Lung (tissue), 12 donors: ENCODE data around the gene SLC19A2. TPM values are rescaled to one million over a fixed set of nuclear protein-coding genes. Genes with fewer than 3 reads are reported as not detected.

Experiments used
- ATAC-seq: fragments of 200-7000 bp; cut with Tn5 transposase; one replicate; pipeline ENCODE4 v1.9.1; 2020; ENCODE audit warnings: moderate number of reproducible peaks; ENCODE audit not compliant: insufficient read depth, low FRiP score
- DNase-seq, 3 donors: peaks; one replicate each; pipeline ENCODE4 v3.0.0-alpha.2; 2013 to 2017
- H3K27ac ChIP-seq, 2 donors: one replicate each; pipeline ENCODE4 v1.5.1; 2013; ENCODE audit warnings: mild to moderate bottlenecking in 2 of 2, moderate library complexity in 2 of 2, control low read depth in 1 of 2, inconsistent platforms in 1 of 2, low read depth in 1 of 2, low read length in 1 of 2
- H3K27me3 ChIP-seq, 3 donors: one replicate each; pipeline ENCODE4 v1.5.1; 2013; ENCODE audit warnings: low read length in 2 of 3; ENCODE audit not compliant: control insufficient read depth in 3 of 3, insufficient read depth in 3 of 3
- H3K36me3 ChIP-seq, 4 donors: one replicate each; pipeline ENCODE4 v1.5.1; 2013; ENCODE audit warnings: low read length in 4 of 4, mild to moderate bottlenecking in 1 of 4, moderate library complexity in 1 of 4; ENCODE audit not compliant: control insufficient read depth in 4 of 4, insufficient read depth in 4 of 4
- H3K4me1 ChIP-seq, 5 donors: one replicate each; pipeline ENCODE4 v1.5.1; 2013; ENCODE audit warnings: low read length in 5 of 5, mild to moderate bottlenecking in 2 of 5, moderate library complexity in 1 of 5; ENCODE audit not compliant: control insufficient read depth in 5 of 5, insufficient read depth in 5 of 5
- H3K4me3 ChIP-seq: one replicate; pipeline ENCODE4 v1.5.1; 2013; ENCODE audit warnings: mild to moderate bottlenecking, control low read depth, moderate library complexity
- H3K9ac ChIP-seq, 2 donors: one replicate each; pipeline ENCODE4 v1.5.1; 2013; ENCODE audit warnings: low read length in 2 of 2, control low read depth in 1 of 2; ENCODE audit not compliant: insufficient read depth in 1 of 2
- H3K9me3 ChIP-seq, 4 donors: one replicate each; pipeline ENCODE4 v1.5.1; 2013; ENCODE audit warnings: low read length in 3 of 4, mild to moderate bottlenecking in 1 of 4, moderate library complexity in 1 of 4; ENCODE audit not compliant: control insufficient read depth in 4 of 4, insufficient read depth in 3 of 4
- WGBS, 2 donors: extraction: QIAGEN DNeasy Blood & Tissue Kit; methylation state at CpG; one replicate each; pipeline ENCODE4 v1.1.7; 2013; 5-methylcytosine and 5-hydroxymethylcytosine counted together
- polyA plus RNA-seq, 2 donors: library from polyadenylated mRNA; stranded (reverse); fragments of 200-250 nt; gene quantifications; one replicate each; pipeline ENCODE4 v1.2.1, GENCODE V29; 2013
- total RNA-seq, 2 donors: library from RNA; depleted of rRNA in 1 of 2; stranded (reverse); fragments of >200 nt in 1 of 2; gene quantifications; one replicate each; pipeline ENCODE4 v1.2.1, GENCODE V29; 2014 to 2021
- TF ChIP-seq, protein P1 (sequence below): IDR thresholded peaks from 2 replicates; pipeline ENCODE4 v1.5.1; 2012; ENCODE audit warnings: mild to moderate bottlenecking; ENCODE audit errors: control extremely low read depth, extremely low read depth
- donor health status: control.
- donor health status: control.
- donor health status: Bipolar disorder and iron deficiency.
- donor health status: healthy.
- donor health status: DM: yes; HTN: yes; CAD: no.

SLC19A2 gene
- total and polyA plus RNA-seq, 4 donors, result 15.6 to 23.1 (median 17.4) TPM

DNA sequence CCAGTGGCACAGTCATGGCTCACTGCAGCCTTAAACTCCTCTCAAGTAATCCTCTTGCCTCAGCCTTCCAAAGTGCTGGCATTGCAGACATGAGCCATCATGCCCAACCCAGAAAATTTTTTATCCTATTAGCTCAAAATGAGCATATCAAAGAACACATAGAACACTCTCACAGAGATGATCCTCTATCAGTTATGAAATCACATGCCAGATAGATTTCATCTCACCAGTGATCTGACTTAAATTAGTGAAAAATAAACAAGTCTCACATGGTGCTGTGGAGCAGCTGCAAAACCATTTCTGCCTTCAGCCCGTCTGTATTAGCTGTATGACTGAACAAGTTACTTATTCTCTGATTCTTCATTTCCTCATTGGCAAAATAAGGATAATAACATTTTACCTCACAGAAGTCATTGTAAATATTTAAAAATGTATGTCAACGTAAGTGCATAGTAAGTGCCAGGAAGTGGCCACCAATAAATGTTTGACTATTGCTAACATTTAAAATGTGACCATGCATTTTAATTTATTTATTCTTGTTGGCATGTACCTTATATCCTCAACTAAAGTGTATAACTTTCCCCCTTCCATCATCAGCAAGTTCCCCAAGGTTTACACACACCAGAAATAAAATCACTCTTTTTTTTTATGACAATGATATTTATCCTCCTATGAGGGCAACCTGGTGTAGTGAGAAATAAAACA is 29.0 kb upstream of the SLC19A2 start:
- DNase-seq (no peak), ATAC-seq (no peak)
- Histone ChIP-seq H3K4me3 (no peak overlapping the region), H3K27me3 (no peaks in the 10 kb centered on the region), H3K36me3 (no peaks in the 10 kb centered on the region), H3K9me3 (no peaks in the 10 kb centered on the region), H3K4me1 (peaks cover 0 to 2% (median 0%) of the 10 kb centered on the region in 5 donors), H3K27ac (no peak overlapping the region), H3K9ac (no peak overlapping the region)
- TF ChIP-seq, protein P1, sequence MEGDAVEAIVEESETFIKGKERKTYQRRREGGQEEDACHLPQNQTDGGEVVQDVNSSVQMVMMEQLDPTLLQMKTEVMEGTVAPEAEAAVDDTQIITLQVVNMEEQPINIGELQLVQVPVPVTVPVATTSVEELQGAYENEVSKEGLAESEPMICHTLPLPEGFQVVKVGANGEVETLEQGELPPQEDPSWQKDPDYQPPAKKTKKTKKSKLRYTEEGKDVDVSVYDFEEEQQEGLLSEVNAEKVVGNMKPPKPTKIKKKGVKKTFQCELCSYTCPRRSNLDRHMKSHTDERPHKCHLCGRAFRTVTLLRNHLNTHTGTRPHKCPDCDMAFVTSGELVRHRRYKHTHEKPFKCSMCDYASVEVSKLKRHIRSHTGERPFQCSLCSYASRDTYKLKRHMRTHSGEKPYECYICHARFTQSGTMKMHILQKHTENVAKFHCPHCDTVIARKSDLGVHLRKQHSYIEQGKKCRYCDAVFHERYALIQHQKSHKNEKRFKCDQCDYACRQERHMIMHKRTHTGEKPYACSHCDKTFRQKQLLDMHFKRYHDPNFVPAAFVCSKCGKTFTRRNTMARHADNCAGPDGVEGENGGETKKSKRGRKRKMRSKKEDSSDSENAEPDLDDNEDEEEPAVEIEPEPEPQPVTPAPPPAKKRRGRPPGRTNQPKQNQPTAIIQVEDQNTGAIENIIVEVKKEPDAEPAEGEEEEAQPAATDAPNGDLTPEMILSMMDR, result no peak
- WGBS, 2 donors, result 63 to 64% methylated on average over 2 of the region's 2 CpGs

DNA sequence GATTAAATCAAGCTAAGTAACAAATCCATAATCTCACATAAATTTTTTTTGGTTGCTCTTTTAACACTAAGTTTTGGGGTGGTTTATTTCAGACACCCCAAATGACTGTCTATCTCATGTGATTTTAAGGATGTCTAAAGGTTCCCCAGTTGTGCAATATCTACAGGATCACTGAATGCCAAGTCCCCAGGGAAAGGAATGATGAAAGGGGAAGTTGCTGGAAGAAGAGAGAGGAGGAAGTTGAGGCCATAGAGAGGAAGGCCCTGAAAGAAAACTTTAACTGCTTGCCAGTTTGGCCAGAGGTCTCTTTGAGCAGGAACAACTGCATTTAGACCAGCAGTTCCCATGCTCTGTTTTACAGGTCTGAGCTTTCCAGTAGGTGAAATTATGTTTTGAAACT is 27.5 kb upstream of the SLC19A2 start:
- peaks cover 0 to 14% (median 1%) of the 10 kb centered on the region in 5 donors for H3K4me1 ChIP-seq
- ATAC-seq (no peak), DNase-seq (no peak)
- TF ChIP-seq, protein P1, result no peak
- H3K4me3 ChIP-seq, result no peak overlapping the region
- H3K36me3 ChIP-seq, result no peaks in the 10 kb centered on the region
- no peaks in the 10 kb centered on the region for H3K9me3 ChIP-seq
- no peak overlapping the region for H3K9ac ChIP-seq
- no peak overlapping the region for H3K27ac ChIP-seq
- H3K27me3 ChIP-seq, result no peaks in the 10 kb centered on the region

DNA sequence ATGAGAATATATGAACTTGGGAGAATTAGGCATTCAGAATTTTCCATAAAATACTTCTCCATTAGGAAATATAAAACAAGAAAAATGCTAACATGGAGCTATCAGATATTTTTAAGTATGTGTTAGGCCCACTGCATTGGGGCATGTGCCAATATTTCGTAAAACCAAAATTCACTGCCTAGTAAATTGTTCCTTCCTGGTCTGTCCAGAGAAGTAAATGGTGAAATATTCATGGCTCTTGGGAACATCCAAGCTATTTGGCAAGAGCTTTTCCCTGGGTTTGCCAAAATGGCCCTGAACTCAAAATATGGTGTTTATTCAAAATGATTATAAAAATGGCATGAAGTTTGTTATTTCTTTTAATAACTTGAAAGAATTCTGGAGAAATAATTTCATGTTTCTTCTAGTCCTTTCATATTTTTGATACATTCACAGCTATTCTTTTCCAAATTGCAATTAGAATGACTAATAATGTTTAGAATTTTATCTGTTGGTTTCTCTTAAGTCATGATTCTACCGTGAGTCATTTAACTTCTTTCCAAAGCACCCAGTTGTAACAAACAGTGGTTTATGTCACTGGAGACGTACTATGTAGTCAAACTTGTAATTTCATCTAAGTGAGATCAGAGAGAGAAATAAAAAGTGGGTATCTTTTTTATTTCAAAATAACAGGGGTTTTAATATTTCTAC is 25.7 kb upstream of the SLC19A2 start:
- ATAC-seq, result peak; percentile 53
- H3K27ac ChIP-seq, result peak overlapping the region in 1 of 2 donors; percentile 21
- H3K36me3 ChIP-seq, result no peaks in the 10 kb centered on the region
- H3K27me3 ChIP-seq, result no peaks in the 10 kb centered on the region
- WGBS, 2 donors, result 66 to 74% methylated on average over 3 of the region's 3 CpGs
- TF ChIP-seq, protein P1, result no peak
- no peaks in the 10 kb centered on the region for H3K9me3 ChIP-seq
- peak in 2 of 3 donors; percentile 54 to 74 for DNase-seq
- no peak overlapping the region for H3K9ac ChIP-seq
- H3K4me3 ChIP-seq, result no peak overlapping the region
- H3K4me1 ChIP-seq, result peaks cover 0 to 18% (median 1%) of the 10 kb centered on the region in 5 donors
